NCI-H128 (cell line): ENCODE data around the gene DNAJC10.
"Not testable (repeated sequence)": the region's sequence is repeated elsewhere in the genome, so short reads cannot be mapped to it uniquely, and the experiment has no call there.

Experiments
- DNase-seq: peaks from one replicate; lab custom pipeline; 2025; ENCODE audit not compliant: unreplicated experiment; lab: John Stamatoyannopoulos, UW

DNAJC10 gene

DNA sequence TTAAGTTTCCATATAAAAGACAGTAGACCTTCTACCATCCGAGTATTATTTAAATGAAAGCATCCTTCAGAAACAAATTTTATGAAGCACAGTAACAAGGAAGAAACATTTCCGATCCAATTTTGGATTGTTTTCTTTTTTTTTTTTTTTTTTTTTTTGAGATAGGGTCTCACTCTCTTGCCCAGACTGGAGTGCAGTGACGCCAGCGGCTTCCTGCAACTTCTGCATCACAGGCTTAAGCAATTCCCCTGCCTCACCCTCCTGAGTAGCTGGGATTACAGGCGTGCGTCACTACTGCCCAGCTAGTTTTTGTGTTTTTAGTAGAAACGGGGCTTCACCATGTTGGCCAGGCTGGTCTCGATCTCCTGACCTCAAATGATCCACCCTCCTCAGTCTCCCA is 3.1 kb downstream of the DNAJC10 start:
- not testable (repeated sequence) for DNase-seq

DNA sequence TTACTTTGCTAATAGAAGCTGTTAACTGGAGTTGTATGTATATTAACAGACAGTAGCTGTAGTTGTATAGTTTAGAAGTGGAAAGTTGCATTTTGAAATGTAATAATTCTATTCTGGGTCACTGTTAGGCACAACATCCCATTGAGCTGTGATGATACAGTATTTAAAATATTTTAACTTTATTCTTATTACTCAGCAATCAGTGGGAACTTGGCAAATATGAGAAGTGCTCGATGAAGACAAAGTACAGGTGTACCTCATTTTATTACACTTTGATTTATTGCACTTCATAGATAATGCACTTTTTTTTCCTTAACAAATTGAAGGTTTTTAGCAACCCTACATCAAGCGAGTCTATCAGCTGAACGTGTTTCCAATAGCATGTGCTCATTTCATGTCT is 8.6 kb downstream of the DNAJC10 start:
- DNase-seq = no peak

DNA sequence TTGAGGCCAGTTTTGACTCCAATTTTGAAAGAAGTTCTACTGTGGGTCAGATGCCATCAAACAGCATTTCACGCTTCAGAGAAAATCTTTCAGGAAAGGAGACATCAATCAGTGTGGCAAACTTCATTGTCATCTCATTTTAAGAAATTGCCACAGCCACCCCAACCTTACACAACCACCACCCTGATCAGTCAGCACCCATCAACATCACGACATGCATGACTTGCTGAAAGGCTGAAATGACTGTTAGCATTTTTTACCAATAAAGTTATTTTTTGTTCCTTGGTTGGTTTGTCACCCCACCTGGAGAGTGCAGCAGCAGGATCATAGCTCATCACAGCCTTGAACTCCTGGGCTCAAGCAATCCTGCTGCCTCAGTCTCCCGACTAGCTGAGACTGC is 10.4 kb downstream of the DNAJC10 start:
- DNase-seq = no peak

DNA sequence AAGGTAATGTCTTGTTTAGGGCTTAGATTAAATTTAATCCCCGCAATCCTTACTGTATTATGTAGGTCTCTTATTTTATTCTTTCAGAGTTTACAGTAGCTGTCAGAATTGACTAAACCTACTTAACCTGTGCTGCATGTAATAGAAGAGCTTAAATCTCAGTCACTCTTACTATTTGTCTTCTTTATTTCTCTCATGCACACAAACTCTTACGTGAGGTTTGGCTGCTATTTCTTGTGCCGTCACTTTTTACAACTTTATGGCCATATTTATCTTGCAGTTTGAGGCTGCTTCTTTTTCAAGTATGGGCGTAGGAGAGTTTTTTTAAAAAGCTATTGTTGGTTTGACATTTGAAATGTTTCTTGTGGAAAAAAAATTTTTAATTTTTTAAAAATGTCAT is 12.0 kb downstream of the DNAJC10 start:
- no peak for DNase-seq

DNA sequence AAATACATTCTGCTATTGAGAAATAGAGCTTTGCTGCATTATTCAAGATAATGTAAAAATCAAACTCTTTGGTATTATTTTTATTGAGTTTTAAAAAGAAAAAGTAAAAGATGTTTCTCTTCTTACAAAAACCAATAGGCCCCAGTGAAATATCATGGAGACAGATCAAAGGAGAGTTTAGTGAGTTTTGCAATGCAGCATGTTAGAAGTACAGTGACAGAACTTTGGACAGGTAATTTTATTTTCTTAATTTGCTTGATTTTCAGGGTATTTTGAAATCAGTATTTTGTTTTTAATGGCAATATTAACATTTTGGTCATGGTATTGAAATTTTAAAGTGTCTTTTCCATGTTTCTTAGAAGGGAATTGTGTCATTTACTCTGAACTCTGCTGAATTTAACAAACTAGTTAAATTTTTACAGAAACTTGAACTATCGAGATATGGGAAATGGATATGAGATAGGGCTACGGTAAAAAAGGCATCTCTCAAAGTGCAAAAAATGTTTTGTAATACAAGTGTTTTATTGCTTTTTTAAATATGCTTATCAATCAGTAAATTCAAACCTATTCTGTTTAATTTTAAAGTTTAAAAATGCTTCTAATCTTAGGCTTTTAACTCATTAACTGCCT is 13.8 kb downstream of the DNAJC10 start:
- no peak for DNase-seq

DNA sequence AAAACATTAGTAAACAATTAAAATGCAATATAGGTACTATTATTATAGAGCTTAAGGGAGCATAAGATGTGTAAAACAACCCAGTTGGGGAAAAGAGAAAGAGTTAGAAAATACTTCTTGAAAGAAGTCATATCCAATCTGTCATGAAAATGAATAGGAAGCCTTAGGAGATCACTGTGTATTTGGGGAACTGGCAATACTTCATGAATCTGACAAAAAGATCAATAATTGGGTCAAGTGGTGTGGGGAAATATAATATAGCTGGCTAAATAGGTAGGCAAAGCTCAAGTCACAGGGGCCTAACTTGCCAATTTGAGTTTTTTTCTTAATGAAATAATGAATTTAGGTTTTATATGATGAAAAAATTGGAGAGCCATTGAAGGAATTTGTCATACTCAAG is 14.4 kb downstream of the DNAJC10 start:
- no peak for DNase-seq

DNA sequence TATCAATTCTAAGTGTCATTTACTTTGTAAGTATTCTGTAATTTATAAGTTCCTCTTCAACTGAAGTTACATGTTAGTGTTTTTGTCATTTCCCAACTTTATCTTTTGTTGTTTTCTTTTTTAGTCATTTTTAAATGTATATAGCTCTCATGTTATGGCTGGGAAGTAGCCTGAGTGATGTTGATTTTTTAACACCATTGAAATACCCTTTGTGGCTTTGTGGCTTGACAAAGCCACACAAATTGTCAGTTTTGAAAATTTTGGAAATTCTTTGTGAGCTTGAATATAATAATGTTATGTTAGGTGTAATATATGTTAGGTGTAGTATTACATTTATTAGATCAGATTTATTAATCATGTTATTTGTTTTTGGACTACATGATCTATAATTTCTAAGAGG is 16.7 kb downstream of the DNAJC10 start:
- DNase-seq = no peak

DNA sequence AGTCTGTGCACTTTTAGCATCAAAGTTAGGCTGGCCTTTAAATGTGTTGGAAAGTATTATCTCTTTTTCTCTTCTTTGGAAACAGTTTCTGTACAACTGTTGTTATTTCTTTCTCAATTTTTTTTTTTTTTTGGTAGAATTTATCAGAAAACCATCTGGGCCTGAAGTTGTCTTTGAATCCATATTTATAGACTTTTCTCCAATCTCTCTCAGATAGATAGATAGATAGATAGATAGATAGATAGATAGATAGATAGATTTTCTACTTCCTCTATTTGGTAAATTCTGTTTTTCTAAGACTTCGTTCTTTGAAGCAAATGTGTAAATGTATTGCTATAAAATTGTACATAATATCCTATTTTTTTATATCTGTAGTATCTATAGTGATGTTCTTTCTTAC is 17.5 kb downstream of the DNAJC10 start:
- DNase-seq = no peak

DNA sequence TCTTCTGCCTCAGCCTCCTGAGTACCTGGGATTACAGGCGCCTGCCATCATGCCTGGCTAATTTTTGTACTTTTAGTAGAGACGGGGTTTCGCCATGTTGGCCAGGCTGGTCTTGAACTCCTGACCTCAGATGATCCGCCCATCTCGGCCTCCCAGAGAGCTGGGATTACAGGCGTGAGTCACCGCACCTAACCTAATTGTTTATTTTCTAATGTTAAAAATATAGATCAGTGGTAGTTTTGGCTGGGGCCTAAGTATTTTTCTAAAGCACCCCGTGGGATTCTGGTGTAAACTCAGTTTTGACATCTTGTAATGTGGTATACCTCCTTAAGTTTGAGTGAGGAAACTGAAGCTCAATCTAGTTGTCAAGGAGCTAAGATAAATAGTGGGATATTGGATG is 20.8 kb downstream of the DNAJC10 start:
- not testable (repeated sequence) for DNase-seq

DNA sequence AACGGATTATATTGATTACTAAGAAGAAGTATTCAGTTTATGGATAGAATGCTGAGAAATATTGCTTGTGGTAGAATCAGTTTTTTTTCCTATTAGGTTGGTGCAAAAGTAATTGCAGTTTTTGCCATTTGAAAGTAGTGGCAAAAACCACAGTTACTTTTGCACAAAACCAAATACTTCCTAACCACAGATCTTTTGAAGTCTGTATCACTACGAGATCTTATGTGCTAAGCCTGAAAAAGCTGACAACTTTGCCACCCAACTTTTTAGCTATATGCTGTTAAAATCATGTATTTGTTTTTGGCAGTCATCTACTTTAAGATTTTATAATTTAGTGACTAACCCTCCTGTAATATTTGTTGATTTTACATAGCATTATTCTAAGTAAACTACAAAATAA is 24.6 kb downstream of the DNAJC10 start:
- no peak for DNase-seq

DNA sequence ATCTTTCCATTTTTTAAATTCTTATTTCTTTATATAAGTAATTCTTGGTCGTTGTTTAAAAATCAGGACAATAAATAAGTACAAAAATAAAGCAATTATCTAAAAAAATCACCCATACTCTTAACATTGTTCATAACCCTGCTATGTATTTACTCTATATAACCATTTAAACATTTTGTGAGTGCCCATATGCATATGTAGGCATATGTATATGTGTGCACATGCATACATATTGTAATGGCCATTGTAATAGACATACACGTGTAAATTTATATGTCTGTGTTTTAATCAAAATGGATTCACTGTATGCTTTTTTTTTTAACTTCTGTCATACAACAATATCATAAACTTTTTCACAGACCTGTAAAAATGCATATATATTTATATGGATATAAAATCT is 25.6 kb downstream of the DNAJC10 start:
- no peak for DNase-seq

DNA sequence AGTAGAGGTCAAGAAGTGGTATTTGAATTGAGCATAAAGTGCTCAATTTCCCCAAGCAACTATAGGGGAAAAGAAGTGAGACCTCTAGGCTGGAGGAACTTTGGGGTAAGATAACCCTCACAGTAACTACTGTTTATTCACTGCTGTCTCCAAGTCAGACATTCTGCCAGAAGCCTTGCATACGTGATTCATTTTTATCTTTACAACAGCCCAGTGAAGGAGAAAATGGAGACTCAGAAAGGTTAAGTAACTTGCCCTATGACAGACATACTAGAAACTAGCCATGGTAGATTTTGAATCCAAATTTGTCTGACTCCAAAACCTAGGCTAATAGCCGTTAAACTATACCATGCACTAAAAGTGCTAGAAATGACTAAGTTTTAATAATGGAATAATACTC is 28.4 kb downstream of the DNAJC10 start:
- DNase-seq = no peak

DNA sequence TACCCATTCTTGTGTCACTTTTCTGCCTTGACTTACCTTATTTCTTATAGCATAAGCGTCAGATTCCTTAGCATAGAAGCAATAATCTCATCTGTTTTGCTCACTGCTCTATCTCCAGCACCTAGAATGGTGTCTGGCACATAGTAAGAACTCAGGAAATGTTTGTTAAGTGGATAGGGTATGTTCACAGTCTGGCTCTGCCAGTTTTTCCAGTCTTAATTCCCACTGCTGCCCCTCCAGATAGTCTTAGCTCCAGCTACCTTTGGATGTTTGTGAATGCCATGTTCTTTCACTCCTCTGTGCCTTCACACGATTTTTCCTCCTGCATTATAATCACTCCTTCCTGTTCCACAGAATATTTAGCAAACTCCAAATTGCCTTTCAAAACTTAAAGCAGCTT is 29.0 kb downstream of the DNAJC10 start:
- no peak for DNase-seq

DNA sequence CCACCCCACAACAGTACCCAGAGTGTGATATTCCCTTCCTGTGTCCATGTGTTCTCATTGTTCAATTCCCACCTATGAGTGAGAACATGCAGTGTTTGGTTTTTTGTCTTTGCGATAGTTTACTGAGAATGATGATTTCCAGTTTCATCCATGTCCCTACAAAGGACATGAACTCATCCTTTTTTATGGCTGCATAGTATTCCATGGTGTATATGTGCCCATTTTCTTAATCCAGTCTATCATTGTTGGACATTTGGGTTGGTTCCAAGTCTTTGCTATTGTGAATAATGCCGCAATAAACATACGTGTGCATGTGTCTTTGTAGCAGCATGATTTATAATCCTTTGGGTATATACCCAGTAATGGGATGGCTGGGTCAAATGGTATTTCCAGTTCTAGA is 29.8 kb downstream of the DNAJC10 start:
- not testable (repeated sequence) for DNase-seq

DNA sequence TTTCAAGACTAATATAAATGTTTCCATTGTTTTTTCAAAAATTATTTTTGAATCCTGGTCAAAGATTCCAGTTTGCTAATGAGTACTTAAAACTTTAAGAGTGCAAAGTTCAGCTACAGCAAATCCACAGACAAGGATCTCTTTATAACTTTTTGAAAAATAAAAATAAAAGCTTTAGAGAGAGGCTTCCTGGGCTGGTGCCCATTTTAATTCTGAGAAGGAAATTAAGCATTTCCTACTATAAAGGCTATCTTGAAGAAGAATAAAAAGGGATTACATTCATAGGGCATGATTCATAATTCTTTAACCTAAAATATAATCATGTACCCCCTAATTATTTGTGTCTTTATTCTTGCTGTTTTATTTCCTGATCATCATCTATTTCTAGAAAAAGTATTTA is 38.2 kb downstream of the DNAJC10 start:
- DNase-seq = no peak

DNA sequence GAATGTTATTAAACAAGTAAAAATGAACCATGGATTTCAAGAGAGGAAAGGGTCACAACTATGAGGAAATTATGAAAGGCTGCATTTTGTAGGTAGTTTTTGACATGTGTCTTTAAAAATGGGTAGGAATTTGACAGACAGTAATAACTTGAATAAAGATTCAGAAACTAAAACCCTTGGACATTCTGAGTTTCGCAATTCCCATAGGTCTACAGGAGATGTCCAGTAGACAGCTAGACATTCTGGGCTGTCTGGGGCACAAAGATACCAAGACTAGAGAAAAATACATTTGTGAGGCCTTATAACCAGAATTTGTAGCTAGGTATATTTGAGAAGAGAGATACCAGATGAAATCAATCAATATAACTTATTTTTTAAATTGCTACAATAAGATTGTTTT is 42.3 kb downstream of the DNAJC10 start:
- no peak for DNase-seq

DNA sequence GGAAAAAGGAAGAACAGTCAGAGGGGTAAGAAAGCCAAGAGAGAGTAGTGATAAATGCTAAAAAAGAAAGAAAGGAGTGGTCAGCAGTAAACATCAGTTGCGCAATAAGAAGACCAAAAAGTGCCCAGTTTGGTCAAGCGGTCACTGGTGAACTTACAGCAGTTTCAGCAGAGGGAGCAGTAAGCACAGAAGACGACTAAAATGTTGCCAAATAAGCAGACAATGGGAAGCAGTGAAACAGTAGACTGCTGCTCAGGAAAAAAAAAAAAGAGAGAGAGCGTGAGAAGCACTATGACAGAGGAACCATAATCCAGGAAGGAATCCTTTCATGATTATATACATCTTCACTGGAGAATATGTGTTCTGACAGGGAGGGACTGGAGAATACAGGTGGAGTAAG is 45.8 kb downstream of the DNAJC10 start:
- DNase-seq = no peak

DNA sequence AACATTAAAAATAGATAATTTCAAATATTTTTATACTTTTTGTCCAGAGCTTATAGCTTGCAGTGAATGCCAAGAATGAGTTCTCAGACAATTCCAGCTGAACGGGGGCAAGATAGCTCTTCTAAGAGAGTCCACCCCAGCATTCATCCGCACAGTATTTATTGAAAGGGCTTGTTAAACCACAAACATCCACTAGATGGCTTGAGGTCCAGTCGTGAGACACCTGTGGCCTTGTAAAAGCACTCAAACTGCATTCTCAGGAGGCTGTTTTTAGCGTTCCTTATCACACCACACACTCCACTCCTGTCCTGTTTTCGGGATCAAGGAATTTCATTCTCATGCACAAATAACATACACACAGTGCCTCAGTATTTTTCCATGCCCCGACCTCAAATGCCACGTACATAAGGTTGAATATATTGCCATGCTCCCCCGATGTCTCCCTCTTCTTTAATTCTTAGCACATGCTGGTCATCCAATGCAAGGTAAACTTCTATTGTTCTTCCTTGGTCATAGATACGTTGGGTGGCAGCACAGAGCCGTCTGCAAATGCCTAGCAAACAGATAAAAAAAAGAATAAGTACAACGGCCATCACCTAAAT is 47.4 kb downstream of the DNAJC10 start:
- no peak for DNase-seq

DNA sequence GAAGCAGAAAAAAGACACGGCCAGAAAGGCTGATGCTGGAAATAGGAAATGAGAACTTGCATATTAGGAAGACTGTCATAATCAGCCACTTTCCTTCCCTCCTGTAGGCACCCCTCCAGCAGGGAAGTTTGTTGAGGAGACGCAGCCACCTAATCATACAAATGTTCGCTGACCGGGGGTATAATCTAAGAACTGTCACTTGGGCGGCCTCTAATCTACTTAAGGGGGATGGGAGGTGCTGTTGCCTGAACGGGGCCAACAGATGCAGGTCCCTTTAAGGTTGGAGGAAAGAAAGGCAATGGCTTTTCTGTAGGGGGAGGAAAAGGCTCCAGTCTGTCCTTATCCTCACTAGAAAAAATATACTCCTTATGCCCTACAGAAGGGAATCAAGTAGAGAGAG is 50.6 kb downstream of the DNAJC10 start:
- DNase-seq = no peak

DNA sequence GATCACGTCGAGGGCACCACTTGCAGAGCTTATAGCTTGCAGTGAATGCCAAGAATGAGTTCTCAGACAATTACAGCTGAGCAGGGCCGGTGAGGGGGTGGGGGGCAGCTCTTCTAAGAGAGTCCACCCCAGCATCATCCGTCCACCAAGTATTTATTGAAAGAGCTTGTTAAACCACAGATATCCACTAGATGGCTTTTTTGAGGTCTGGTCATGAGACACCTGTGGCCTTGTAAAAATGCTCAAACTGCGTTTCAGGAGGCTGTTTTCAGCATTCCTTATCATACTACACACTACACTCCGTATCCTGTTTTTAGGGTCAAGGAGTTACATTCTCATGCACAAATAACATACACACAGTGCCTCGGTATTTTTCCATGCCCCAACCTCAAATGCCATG is 51.5 kb downstream of the DNAJC10 start:
- no peak for DNase-seq

DNA sequence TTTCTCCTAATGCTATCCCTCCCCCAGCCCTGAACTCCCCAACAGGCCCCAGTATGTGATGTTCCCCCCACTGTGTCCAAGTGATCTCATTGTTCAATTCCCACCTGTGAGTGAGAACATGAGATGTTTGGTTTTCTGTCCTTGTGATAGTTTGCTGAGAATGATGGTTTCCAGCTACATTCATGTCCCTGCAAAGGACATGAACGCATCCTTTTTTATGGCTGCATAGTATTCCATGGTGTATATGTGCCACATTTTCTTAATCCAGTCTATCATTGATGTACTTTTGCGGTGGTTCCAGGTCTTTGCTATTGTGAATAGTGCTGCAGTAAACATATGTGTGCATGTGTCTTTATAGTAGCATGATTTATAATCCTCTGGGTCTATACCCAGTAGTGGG is 52.9 kb downstream of the DNAJC10 start:
- DNase-seq = not testable (repeated sequence)

DNA sequence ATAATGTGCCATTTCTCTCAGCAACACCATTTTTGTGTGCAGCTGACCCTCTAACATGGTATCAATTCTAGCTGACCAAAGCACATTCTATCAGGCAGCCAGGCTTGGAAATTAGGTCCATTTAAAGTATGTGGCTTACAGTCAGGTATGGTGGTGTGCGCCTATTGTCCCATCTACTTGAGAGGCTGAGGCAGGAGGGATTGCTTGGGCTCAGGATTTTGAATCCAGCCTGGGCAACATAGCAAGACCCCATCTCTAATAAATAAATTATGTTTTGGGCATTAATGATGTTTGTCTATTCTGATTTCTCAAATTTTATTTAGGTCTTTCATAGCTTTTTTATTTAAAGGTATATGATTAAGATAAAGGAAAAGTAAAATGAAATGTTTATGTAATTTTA is 63.3 kb downstream of the DNAJC10 start:
- no peak for DNase-seq

DNA sequence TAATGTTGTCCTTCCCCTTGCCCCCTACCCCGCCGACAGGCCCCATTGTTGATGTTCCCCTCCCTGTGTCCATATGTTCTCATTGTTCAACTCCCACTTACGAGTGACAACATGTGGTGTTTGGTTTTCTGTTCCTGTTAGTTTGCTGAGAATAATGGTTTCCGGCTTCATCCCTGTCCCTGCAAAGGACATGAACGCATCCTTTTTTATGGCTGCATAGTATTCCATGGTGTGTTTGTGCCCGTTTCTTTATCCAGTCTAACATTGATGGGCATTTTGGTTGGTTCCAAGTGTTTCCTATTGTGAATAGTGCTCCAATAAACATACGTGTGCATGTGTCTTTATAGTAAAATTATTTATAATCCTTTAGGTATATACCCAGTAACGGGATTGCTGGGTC is 65.0 kb downstream of the DNAJC10 start:
- DNase-seq = not testable (repeated sequence)
